Activated CD8-positive, alpha-beta T cell treated with anti-CD3 and anti-CD28 coated beads for 36 hours (primary cell): ENCODE measurements around the gene MRFAP1L1. TPM values are rescaled to one million over a fixed set of nuclear protein-coding genes. Genes with fewer than 3 reads are reported as not detected.

Experiments
- ATAC-seq: fragments of 200-7000 bp; cut with Tn5 transposase; one replicate; pipeline ENCODE4 v1.10.0; 2021; ENCODE audit warnings: mild to moderate bottlenecking, moderate library complexity
- CTCF ChIA-PET: fragments of 350-600 bp; sonication (Branson Sonifier 250); formaldehyde crosslinking; loops from one replicate; lab custom pipeline; 2021; ENCODE audit warnings: antibody characterized with exemption; lab: Charles Lee
- POLR2A ChIA-PET: fragments of 350-600 bp; sonication (Branson Sonifier 250); formaldehyde crosslinking; loops from one replicate; lab custom pipeline; 2021; ENCODE audit warnings: antibody characterized with exemption; lab: Charles Lee
- DNase-seq: peaks from one replicate; pipeline ENCODE4 v3.0.0-alpha.2; 2020
- H3K27ac Mint-ChIP-seq: one replicate; pipeline ENCODE4 v1.8.0; 2021; ENCODE audit warnings: mild to moderate bottlenecking, mixed read lengths
- H3K27me3 Mint-ChIP-seq: one replicate; pipeline ENCODE4 v1.8.0; 2021; ENCODE audit warnings: mixed read lengths
- H3K36me3 Mint-ChIP-seq: one replicate; pipeline ENCODE4 v1.8.0; 2021; ENCODE audit warnings: low read depth, mixed read lengths
- H3K4me1 Mint-ChIP-seq: one replicate; pipeline ENCODE4 v1.8.0; 2021; ENCODE audit warnings: low read depth, mixed read lengths
- H3K4me3 Mint-ChIP-seq: one replicate; pipeline ENCODE4 v1.8.0; 2021; ENCODE audit warnings: mild to moderate bottlenecking, moderate library complexity, mixed read lengths
- H3K9me3 Mint-ChIP-seq: one replicate; pipeline ENCODE4 v1.8.0; 2021; ENCODE audit warnings: mixed read lengths
- intact Hi-C: fragments of 100-400 bp; cut with micrococcal nuclease; formaldehyde crosslinking; loops from one replicate; pipeline ENCODE4 v1.10.0; 2022
- total RNA-seq, 2 experiments: library from RNA; stranded (reverse); gene quantifications; one replicate each; pipeline ENCODE4 v1.2.3, GENCODE V29; 2021
- TF ChIP-seq, protein P1 (sequence below): fragments of 200-600 bp; IDR thresholded peaks from one replicate; pipeline ENCODE4 v1.8.0; 2022; ENCODE audit warnings: antibody characterized with exemption, mild to moderate bottlenecking

MRFAP1L1 gene
- total RNA-seq, 2 experiments from 2014 or later: 36.7 to 39.2 TPM

- no peaks in the 10 kb centered on the region for H3K9me3 Mint-ChIP-seq
- CTCF ChIA-PET: no interaction called here
- ATAC-seq (no peak), DNase-seq (no peak)
- TF ChIP-seq, protein P1, sequence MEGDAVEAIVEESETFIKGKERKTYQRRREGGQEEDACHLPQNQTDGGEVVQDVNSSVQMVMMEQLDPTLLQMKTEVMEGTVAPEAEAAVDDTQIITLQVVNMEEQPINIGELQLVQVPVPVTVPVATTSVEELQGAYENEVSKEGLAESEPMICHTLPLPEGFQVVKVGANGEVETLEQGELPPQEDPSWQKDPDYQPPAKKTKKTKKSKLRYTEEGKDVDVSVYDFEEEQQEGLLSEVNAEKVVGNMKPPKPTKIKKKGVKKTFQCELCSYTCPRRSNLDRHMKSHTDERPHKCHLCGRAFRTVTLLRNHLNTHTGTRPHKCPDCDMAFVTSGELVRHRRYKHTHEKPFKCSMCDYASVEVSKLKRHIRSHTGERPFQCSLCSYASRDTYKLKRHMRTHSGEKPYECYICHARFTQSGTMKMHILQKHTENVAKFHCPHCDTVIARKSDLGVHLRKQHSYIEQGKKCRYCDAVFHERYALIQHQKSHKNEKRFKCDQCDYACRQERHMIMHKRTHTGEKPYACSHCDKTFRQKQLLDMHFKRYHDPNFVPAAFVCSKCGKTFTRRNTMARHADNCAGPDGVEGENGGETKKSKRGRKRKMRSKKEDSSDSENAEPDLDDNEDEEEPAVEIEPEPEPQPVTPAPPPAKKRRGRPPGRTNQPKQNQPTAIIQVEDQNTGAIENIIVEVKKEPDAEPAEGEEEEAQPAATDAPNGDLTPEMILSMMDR: no peak
- peaks cover 4% of the 10 kb centered on the region for H3K36me3 Mint-ChIP-seq
- peaks cover 5% of the 10 kb centered on the region for H3K4me1 Mint-ChIP-seq
- intact Hi-C loops: no loop called here
- H3K4me3 Mint-ChIP-seq: no peak overlapping the region
- POLR2A ChIA-PET: interaction anchor here (1.7 kb wide), 1 partner anchor 10 kb away, joined by 8 read pairs; no protein-coding TSS in a partner anchor
- peaks cover 6% of the 10 kb centered on the region for H3K27me3 Mint-ChIP-seq
- H3K27ac Mint-ChIP-seq: no peak overlapping the region
Measured at GRCh38 chr4:6668391-6668790, 41.3 kb downstream of the MRFAP1L1 start.

DNA sequence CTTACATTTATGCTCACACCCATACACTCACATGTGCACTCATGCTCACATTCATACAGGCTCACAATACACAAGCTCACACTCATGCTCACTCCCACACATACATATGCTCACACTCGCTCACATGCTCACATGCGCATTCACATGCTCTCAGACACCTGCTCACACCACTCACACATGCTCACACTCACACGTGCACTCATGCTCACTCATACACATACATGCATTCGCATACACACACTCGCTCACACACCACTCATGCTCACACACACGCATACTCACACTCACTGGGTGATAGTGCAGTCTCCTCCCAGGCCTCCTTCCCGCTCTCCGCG is 44.4 kb downstream of the MRFAP1L1 start:
- Mint-ChIP-seq H3K27ac (no peak overlapping the region), H3K4me3 (no peak overlapping the region), H3K9me3 (no peaks in the 10 kb centered on the region), H3K4me1 (no peaks in the 10 kb centered on the region), H3K27me3 (peaks cover 15% of the 10 kb centered on the region), H3K36me3 (no peaks in the 10 kb centered on the region)
- POLR2A ChIA-PET: no interaction called here
- intact Hi-C loops: no loop called here
- CTCF ChIA-PET: no interaction called here
- no peak for ATAC-seq
- TF ChIP-seq, protein P1: no peak
- no peak for DNase-seq

- TF ChIP-seq, protein P1: no peak
- Mint-ChIP-seq H3K36me3 (no peaks in the 10 kb centered on the region), H3K27ac (no peak overlapping the region), H3K27me3 (peaks cover 20% of the 10 kb centered on the region), H3K4me3 (no peak overlapping the region), H3K9me3 (no peaks in the 10 kb centered on the region), H3K4me1 (peaks cover 4% of the 10 kb centered on the region)
- ATAC-seq (no peak), DNase-seq (no peak)
- ChIA-PET CTCF (interaction anchor here (0.6 to 2.2 kb wide), 14 partner anchors 10 to 407 kb away, joined by 3 to 7 read pairs (median 4); a partner anchor contains a TSS), POLR2A (interaction anchor here (0.8 to 2.9 kb wide), 4 partner anchors 9 to 36 kb away, joined by 3 to 16 read pairs (median 3); a partner anchor contains a TSS)
- intact Hi-C loops: no loop called here
Measured at GRCh38 chr4:6663596-6664393, 45.9 kb downstream of the MRFAP1L1 start.

- TF ChIP-seq, protein P1: no peak
- H3K4me3 Mint-ChIP-seq: no peak overlapping the region
- no peak for ATAC-seq
- H3K9me3 Mint-ChIP-seq: no peaks in the 10 kb centered on the region
- DNase-seq: no peak
- H3K27me3 Mint-ChIP-seq: peaks cover 20% of the 10 kb centered on the region
- H3K4me1 Mint-ChIP-seq: peaks cover 6% of the 10 kb centered on the region
- H3K36me3 Mint-ChIP-seq: no peaks in the 10 kb centered on the region
- CTCF ChIA-PET: interaction anchor here (0.9 to 2.2 kb wide), 6 partner anchors 12 to 211 kb away, joined by 3 to 5 read pairs (median 4); no protein-coding TSS in a partner anchor
- POLR2A ChIA-PET: interaction anchor here (0.6 to 2.9 kb wide), 3 partner anchors 10 to 32 kb away, joined by 3 to 16 read pairs (median 3); a partner anchor contains a TSS
- intact Hi-C loops: no loop called here
- no peak overlapping the region for H3K27ac Mint-ChIP-seq
Measured at GRCh38 chr4:6662591-6662990, 47.1 kb downstream of the MRFAP1L1 start.

DNA sequence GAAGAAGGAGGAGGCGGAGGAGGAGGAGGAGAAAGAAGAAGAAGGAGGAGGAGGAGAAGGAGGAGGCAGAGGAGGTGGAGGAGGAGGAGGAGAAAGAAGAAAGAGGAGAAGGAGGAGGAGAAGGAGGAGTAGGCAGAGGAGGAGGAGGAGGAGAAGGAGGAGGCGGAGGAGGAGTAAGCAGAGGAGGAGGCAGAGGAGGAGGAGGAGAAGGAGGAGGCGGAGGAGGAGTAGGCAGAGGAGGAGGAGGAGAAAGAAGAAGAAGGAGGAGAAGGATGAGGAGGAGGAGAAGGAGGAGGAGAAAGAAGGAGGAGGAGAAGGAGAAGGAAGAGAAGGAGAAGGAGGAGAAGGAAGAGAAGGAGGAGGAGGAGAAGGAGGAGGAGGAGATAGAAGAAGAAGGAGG is 49.2 kb downstream of the MRFAP1L1 start:
- ATAC-seq (no peak), DNase-seq (no peak)
- Mint-ChIP-seq H3K27me3 (peaks cover 20% of the 10 kb centered on the region), H3K27ac (no peak overlapping the region), H3K4me3 (no peak overlapping the region), H3K4me1 (peaks cover 6% of the 10 kb centered on the region), H3K9me3 (no peaks in the 10 kb centered on the region), H3K36me3 (peaks cover 1% of the 10 kb centered on the region)
- TF ChIP-seq, protein P1: no peak
- CTCF ChIA-PET: no interaction called here
- POLR2A ChIA-PET: interaction anchor here (4.0 kb wide), 1 partner anchor 13 kb away, joined by 39 read pairs; a partner anchor contains a TSS
- intact Hi-C loops: no loop called here
